OCI-LY1 (cell line): ENCODE results near the gene GRIPAP1.

Experiments
- H2AFZ ChIP-seq: fragments of 200-600 bp; sonication (generic), shearing (Covaris generic); 2 replicates; pipeline ENCODE4 v1.6.0; 2014; ENCODE audit warnings: antibody characterized with exemption, mild to moderate bottlenecking, low read length
- H3F3A ChIP-seq: fragments of 200-600 bp; sonication (generic), shearing (Covaris generic); 2 replicates; pipeline ENCODE4 v1.6.0; 2014; ENCODE audit warnings: mild to moderate bottlenecking, antibody characterized with exemption, low read length, moderate library complexity; ENCODE audit not compliant: insufficient read depth
- H3K27ac ChIP-seq: fragments of 200-600 bp; sonication (generic); 2 replicates; pipeline ENCODE4 v1.5.1; 2014; ENCODE audit warnings: low read length, mixed run types, mild to moderate bottlenecking, low read depth; ENCODE audit not compliant: poor library complexity, severe bottlenecking
- H3K27me3 ChIP-seq: fragments of 200-600 bp; sonication (generic); 2 replicates; pipeline ENCODE4 v1.6.0; 2014; ENCODE audit warnings: antibody characterized with exemption, mild to moderate bottlenecking, low read length, moderate library complexity; ENCODE audit not compliant: insufficient read depth
- H3K36me3 ChIP-seq: fragments of 200-600 bp; sonication (generic); 2 replicates; pipeline ENCODE4 v1.6.1; 2014; ENCODE audit warnings: mild to moderate bottlenecking, antibody characterized with exemption, low read length, moderate library complexity, mixed read lengths; ENCODE audit not compliant: insufficient read depth
- H3K4me1 ChIP-seq: fragments of 200-600 bp; sonication (generic); 2 replicates; pipeline ENCODE4 v1.5.1; 2014; ENCODE audit warnings: mild to moderate bottlenecking, low read length, moderate library complexity; ENCODE audit not compliant: insufficient read depth, severe bottlenecking
- H3K4me2 ChIP-seq: fragments of 200-600 bp; sonication (generic), shearing (Covaris generic); 2 replicates; pipeline ENCODE4 v1.6.1; 2014; ENCODE audit warnings: low read length
- H3K4me3 ChIP-seq: fragments of 200-600 bp; sonication (generic); 2 replicates; pipeline ENCODE4 v1.5.1; 2014; ENCODE audit warnings: low read length, low read depth, mild to moderate bottlenecking, mixed read lengths; ENCODE audit not compliant: poor library complexity, severe bottlenecking
- H3K79me2 ChIP-seq: fragments of 200-600 bp; shearing (Covaris generic); 2 replicates; pipeline ENCODE4 v1.6.1; 2016; ENCODE audit warnings: mixed run types, low read length, mixed read lengths; ENCODE audit not compliant: insufficient read depth
- H3K9ac ChIP-seq: fragments of 200-600 bp; sonication (generic), shearing (Covaris generic); 2 replicates; pipeline ENCODE4 v1.6.1; 2014; ENCODE audit warnings: mild to moderate bottlenecking, low read length, mixed read lengths
- H3K9me2 ChIP-seq: fragments of 200-600 bp; sonication (generic), shearing (Covaris generic); 2 replicates; pipeline ENCODE4 v1.6.1; 2014; ENCODE audit warnings: low read depth, mild to moderate bottlenecking, low read length, mixed read lengths
- H3K9me3 ChIP-seq: fragments of 200-600 bp; shearing (Covaris generic); 2 replicates; pipeline ENCODE4 v1.6.1; 2014; ENCODE audit warnings: low read length, mixed read lengths
- H4K20me1 ChIP-seq: fragments of 200-600 bp; sonication (generic), shearing (Covaris generic); 2 replicates; pipeline ENCODE4 v1.6.0; 2016; ENCODE audit warnings: mild to moderate bottlenecking, low read length; ENCODE audit not compliant: insufficient read depth
- CTCF ChIP-seq: fragments of 200-600 bp; sonication (generic), shearing (Covaris generic); IDR thresholded peaks from 2 replicates; pipeline ENCODE4 v1.5.1; 2017; ENCODE audit warnings: mild to moderate bottlenecking, antibody characterized with exemption, low read length, moderate library complexity, mixed read lengths
- EZH2 ChIP-seq: fragments of 200-600 bp; sonication (generic), shearing (Covaris generic); IDR thresholded peaks from 2 replicates; pipeline ENCODE4 v1.8.0; 2017; ENCODE audit warnings: borderline replicate concordance, mixed run types, mild to moderate bottlenecking, antibody characterized with exemption, low read length, moderate library complexity, mixed read lengths

GRIPAP1 gene

GRCh38 chrX:48923771-48924170, 78.3 kb downstream of the GRIPAP1 start:
- Histone ChIP-seq H2AFZ (no peak overlapping the region), H3K27me3 (no peaks in the 10 kb centered on the region), H3K9ac (no peak overlapping the region), H4K20me1 (no peaks in the 10 kb centered on the region), H3K4me3 (no peak overlapping the region), H3F3A (no peaks in the 10 kb centered on the region), H3K4me2 (no peak overlapping the region), H3K9me3 (no peaks in the 10 kb centered on the region), H3K9me2 (no peaks in the 10 kb centered on the region), H3K36me3 (peaks cover 33% of the 10 kb centered on the region), H3K79me2 (no peaks in the 10 kb centered on the region), H3K27ac (no peak overlapping the region), H3K4me1 (peaks cover 33% of the 10 kb centered on the region)
- no peak for TF ChIP-seq EZH2
- no peak for TF ChIP-seq CTCF
